ENCODE measurements around the gene PIK3R3. TPM values are rescaled to one million over a fixed set of nuclear protein-coding genes. Genes with fewer than 3 reads are reported as not detected.

PIK3R3 gene
- total and polyA plus RNA-seq, 12 donors: 15.4 to 54.5 (median 34.0) TPM

- intact Hi-C loops (cut with DNase I): loop anchor here in 6 of 10 donors (5.0 kb wide), 3 partner anchors 37 to 93 kb away; no protein-coding TSS in a partner anchor
- Histone ChIP-seq H3K27me3 (peaks cover 0 to 39% (median 0%) of the 10 kb centered on the region in 7 donors), H3K4me1 (peaks cover 3 to 58% (median 30%) of the 10 kb centered on the region in 9 donors), H3K27ac (peak overlapping the region in 9 of 10 donors; percentile 88 to 98 (median 97)), H3K4me3 (peak overlapping the region; percentile 51 to 89 (median 76)), H3K9me3 (no peaks in the 10 kb centered on the region), H3K36me3 (no peaks in the 10 kb centered on the region)
- ATAC-seq: no peak
- no peak for TF ChIP-seq CTCF (IDR thresholded peaks at IDR 0.05)
- WGBS, 2 donors: 6 to 10% methylated on average over 5 of the region's 5 CpGs
- DNase-seq: no peak
Observed at GRCh38 chr1:46130606-46131005, 1.8 kb downstream of the PIK3R3 start.

GRCh38 chr1:46130121-46130520 is 2.3 kb downstream of the PIK3R3 start:
- Histone ChIP-seq H3K27ac (peak overlapping the region in 9 of 10 donors; percentile 88 to 98 (median 97)), H3K4me3 (peak overlapping the region; percentile 51 to 89 (median 76)), H3K4me1 (peaks cover 3 to 53% (median 26%) of the 10 kb centered on the region in 9 donors), H3K36me3 (no peaks in the 10 kb centered on the region), H3K27me3 (peaks cover 0 to 39% (median 0%) of the 10 kb centered on the region in 7 donors), H3K9me3 (no peaks in the 10 kb centered on the region)
- DNase-seq (no peak), ATAC-seq (no peak)
- 27 to 29% methylated on average over 1 of the region's 1 CpG for WGBS, 2 donors
- intact Hi-C loops (cut with DNase I): loop anchor here in 6 of 10 donors (5.0 kb wide), 3 partner anchors 37 to 93 kb away; no protein-coding TSS in a partner anchor
- peak in 1 of 9 donors; percentile 16 for TF ChIP-seq CTCF (IDR thresholded peaks at IDR 0.05)

GRCh38 chr1:46128344-46128743 is 4.1 kb downstream of the PIK3R3 start:
- H3K27me3 ChIP-seq: peaks cover 0 to 39% (median 0%) of the 10 kb centered on the region in 7 donors

GRCh38 chr1:46118856-46119255 is 13.6 kb downstream of the PIK3R3 start:
- H3K27ac ChIP-seq: no peak overlapping the region
- peak in 1 of 8 donors; percentile 43 for ATAC-seq
- H3K4me3 ChIP-seq: no peak overlapping the region
- DNase-seq: no peak
- intact Hi-C loops (cut with DNase I): loop anchor here in 2 of 10 donors (10.0 kb wide), 2 partner anchors 54 to 56 kb away; partner anchors contain the start of genes P3R3URF (in 1 of the 2) and TSPAN1 (in 1 of the 2)
- peaks cover 0 to 54% (median 29%) of the 10 kb centered on the region in 9 donors for H3K4me1 ChIP-seq
- no peak for TF ChIP-seq CTCF (IDR thresholded peaks at IDR 0.05)
- H3K27me3 ChIP-seq: no peaks in the 10 kb centered on the region
- no peaks in the 10 kb centered on the region for H3K9me3 ChIP-seq
- peaks cover 0 to 5% (median 0%) of the 10 kb centered on the region in 9 donors for H3K36me3 ChIP-seq

More at GRCh38 chr1:46128344-46128743, 4.1 kb downstream of the PIK3R3 start:
- H3K4me1 ChIP-seq: peaks cover 0 to 44% (median 12%) of the 10 kb centered on the region in 9 donors
- intact Hi-C loops (cut with DNase I): loop anchor here in 2 of 10 donors (2.0 to 5.0 kb wide), 2 partner anchors 36 to 56 kb away; no protein-coding TSS in a partner anchor
- no peak for TF ChIP-seq CTCF (IDR thresholded peaks at IDR 0.05)
- no peaks in the 10 kb centered on the region for H3K36me3 ChIP-seq
- H3K4me3 ChIP-seq: peak overlapping the region in 8 of 10 donors; percentile 70 to 89 (median 76)
- 89 to 96% methylated on average over 3 of the region's 3 CpGs for WGBS, 2 donors
- H3K9me3 ChIP-seq: no peaks in the 10 kb centered on the region
- no peak for ATAC-seq
- no peak for DNase-seq
- H3K27ac ChIP-seq: no peak overlapping the region

Measured in heart right ventricle (tissue), 16 donors.